ENCODE measurements around the gene NPAS1. TPM values are rescaled to one million over a fixed set of nuclear protein-coding genes. Genes with fewer than 3 reads are reported as not detected.

The NPAS1 gene
- polyA plus RNA-seq, 1 donor from 2014 or later = not detected

DNA sequence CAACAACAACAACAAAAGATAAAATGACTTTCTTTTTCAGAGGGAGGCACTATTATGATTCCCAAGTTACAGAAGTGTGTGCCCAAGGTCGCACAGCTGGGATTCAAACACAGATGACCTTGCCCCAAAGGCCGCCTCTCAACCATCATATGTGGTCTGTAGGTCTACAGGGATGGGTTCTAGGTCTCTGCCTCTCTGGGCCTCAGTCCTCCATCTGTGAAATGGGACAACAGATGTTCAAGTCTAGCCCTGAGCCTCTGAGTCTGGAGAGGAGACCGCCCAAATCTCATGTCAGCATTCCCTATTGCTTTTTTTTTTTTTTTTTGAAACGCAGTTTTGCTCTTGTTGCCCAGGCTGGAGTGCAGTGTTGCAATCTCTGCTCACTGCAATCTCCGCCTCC lies 4.9 kb downstream of the NPAS1 start:
- H3K4me2 ChIP-seq (ENCODE audit: low read length) = no peak overlapping the region
- no peaks in the 10 kb centered on the region for H3K9me2 ChIP-seq (ENCODE audit: insufficient read depth, low read length)
- no peaks in the 10 kb centered on the region for H3K36me3 ChIP-seq (ENCODE audit: insufficient read depth, low read length)
- H3K9ac ChIP-seq (ENCODE audit: low read length) = no peak overlapping the region
- H3F3A ChIP-seq (ENCODE audit: insufficient read depth, low read length, poor library complexity, severe bottlenecking) = no peaks in the 10 kb centered on the region
- no peaks in the 10 kb centered on the region for H3K9me3 ChIP-seq (ENCODE audit: low read length)
- no peak overlapping the region for H3K27ac ChIP-seq (ENCODE audit: low read length)
- TF ChIP-seq RAD21 (conservative IDR thresholded peaks at IDR 0.05) (no peak), TAF1 (IDR thresholded peaks at IDR 0.05; ENCODE audit: low read depth) (no peak), MXI1 (conservative IDR thresholded peaks at IDR 0.05; ENCODE audit: poor library complexity, severe bottlenecking) (no peak), CTCF (IDR thresholded peaks at IDR 0.05; ENCODE audit: poor library complexity, severe bottlenecking) (no peak), SMC3 (conservative IDR thresholded peaks at IDR 0.05; ENCODE audit: poor library complexity) (no peak), EZH2 (IDR thresholded peaks at IDR 0.05; ENCODE audit: borderline replicate concordance, insufficient read depth, low read length, poor library complexity, severe bottlenecking) (no peak), POLR2AphosphoS5 (IDR thresholded peaks at IDR 0.05) (no peak), EP300 (conservative IDR thresholded peaks at IDR 0.05; ENCODE audit: poor library complexity, severe bottlenecking) (no peak)
- TF ChIP-seq, protein P1, sequence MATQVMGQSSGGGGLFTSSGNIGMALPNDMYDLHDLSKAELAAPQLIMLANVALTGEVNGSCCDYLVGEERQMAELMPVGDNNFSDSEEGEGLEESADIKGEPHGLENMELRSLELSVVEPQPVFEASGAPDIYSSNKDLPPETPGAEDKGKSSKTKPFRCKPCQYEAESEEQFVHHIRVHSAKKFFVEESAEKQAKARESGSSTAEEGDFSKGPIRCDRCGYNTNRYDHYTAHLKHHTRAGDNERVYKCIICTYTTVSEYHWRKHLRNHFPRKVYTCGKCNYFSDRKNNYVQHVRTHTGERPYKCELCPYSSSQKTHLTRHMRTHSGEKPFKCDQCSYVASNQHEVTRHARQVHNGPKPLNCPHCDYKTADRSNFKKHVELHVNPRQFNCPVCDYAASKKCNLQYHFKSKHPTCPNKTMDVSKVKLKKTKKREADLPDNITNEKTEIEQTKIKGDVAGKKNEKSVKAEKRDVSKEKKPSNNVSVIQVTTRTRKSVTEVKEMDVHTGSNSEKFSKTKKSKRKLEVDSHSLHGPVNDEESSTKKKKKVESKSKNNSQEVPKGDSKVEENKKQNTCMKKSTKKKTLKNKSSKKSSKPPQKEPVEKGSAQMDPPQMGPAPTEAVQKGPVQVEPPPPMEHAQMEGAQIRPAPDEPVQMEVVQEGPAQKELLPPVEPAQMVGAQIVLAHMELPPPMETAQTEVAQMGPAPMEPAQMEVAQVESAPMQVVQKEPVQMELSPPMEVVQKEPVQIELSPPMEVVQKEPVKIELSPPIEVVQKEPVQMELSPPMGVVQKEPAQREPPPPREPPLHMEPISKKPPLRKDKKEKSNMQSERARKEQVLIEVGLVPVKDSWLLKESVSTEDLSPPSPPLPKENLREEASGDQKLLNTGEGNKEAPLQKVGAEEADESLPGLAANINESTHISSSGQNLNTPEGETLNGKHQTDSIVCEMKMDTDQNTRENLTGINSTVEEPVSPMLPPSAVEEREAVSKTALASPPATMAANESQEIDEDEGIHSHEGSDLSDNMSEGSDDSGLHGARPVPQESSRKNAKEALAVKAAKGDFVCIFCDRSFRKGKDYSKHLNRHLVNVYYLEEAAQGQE (IDR thresholded peaks at IDR 0.05; ENCODE audit: borderline replicate concordance) = no peak
- H4K20me1 ChIP-seq (ENCODE audit: insufficient read depth) = no peaks in the 10 kb centered on the region
- no peak overlapping the region for H2AFZ ChIP-seq (ENCODE audit: low read depth, low read length)
- peaks cover 56% of the 10 kb centered on the region for H3K27me3 ChIP-seq (ENCODE audit: insufficient read depth, low read depth, low read length)
- H3K4me3 ChIP-seq (ENCODE audit: low read length) = no peak overlapping the region
- no peaks in the 10 kb centered on the region for H3K79me2 ChIP-seq (replicated peaks; ENCODE audit: insufficient read depth, low read length)

DNA sequence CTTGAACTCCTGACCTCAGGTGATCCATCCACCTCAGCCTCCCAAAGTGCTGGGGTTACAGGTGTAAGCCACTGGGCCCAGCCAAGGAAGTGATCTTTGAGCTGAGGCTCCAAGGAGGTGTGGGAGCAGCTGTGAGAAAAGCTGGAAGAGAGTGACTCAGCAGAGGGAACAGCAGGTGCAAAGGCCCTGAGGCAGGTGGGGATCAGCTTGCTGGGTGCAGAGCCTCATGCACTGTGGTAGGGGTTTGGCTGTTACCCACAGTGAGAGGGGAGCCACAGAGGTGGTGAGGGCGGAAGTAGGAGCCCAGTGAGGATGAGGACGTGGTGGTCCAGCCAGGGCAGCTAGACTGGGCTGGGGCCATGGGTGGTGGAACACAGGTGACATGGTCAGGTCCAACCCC lies 6.5 kb downstream of the NPAS1 start:
- no peak overlapping the region for H2AFZ ChIP-seq (ENCODE audit: low read depth, low read length)
- no peaks in the 10 kb centered on the region for H3F3A ChIP-seq (ENCODE audit: insufficient read depth, low read length, poor library complexity, severe bottlenecking)
- H3K27ac ChIP-seq (ENCODE audit: low read length) = no peak overlapping the region
- no peaks in the 10 kb centered on the region for H3K79me2 ChIP-seq (replicated peaks; ENCODE audit: insufficient read depth, low read length)
- no peak overlapping the region for H3K4me3 ChIP-seq (ENCODE audit: low read length)
- H3K36me3 ChIP-seq (ENCODE audit: insufficient read depth, low read length) = no peaks in the 10 kb centered on the region
- H4K20me1 ChIP-seq (ENCODE audit: insufficient read depth) = no peaks in the 10 kb centered on the region
- H3K4me2 ChIP-seq (ENCODE audit: low read length) = no peak overlapping the region
- no peak for TF ChIP-seq EP300 (conservative IDR thresholded peaks at IDR 0.05; ENCODE audit: poor library complexity, severe bottlenecking)
- TF ChIP-seq, protein P1 (IDR thresholded peaks at IDR 0.05; ENCODE audit: borderline replicate concordance) = no peak
- TF ChIP-seq SMC3 (conservative IDR thresholded peaks at IDR 0.05; ENCODE audit: poor library complexity) = no peak
- no peak for TF ChIP-seq EZH2 (IDR thresholded peaks at IDR 0.05; ENCODE audit: borderline replicate concordance, insufficient read depth, low read length, poor library complexity, severe bottlenecking)
- no peak for TF ChIP-seq MXI1 (conservative IDR thresholded peaks at IDR 0.05; ENCODE audit: poor library complexity, severe bottlenecking)
- TF ChIP-seq TAF1 (IDR thresholded peaks at IDR 0.05; ENCODE audit: low read depth) = no peak
- TF ChIP-seq RAD21 (conservative IDR thresholded peaks at IDR 0.05) = no peak
- no peak for TF ChIP-seq POLR2AphosphoS5 (IDR thresholded peaks at IDR 0.05)
- TF ChIP-seq CTCF (IDR thresholded peaks at IDR 0.05; ENCODE audit: poor library complexity, severe bottlenecking) = no peak
- no peak overlapping the region for H3K9ac ChIP-seq (ENCODE audit: low read length)
- H3K9me3 ChIP-seq (ENCODE audit: low read length) = no peaks in the 10 kb centered on the region
- H3K9me2 ChIP-seq (ENCODE audit: insufficient read depth, low read length) = no peaks in the 10 kb centered on the region
- H3K27me3 ChIP-seq (ENCODE audit: insufficient read depth, low read depth, low read length) = peaks cover 42% of the 10 kb centered on the region

Measured in neural cell (in vitro differentiated cells).